ENCODE data around the gene MED8.

GRCh38 chr1:43435146-43436145, 45.8 kb upstream of the MED8 start:
- TF ChIP-seq USF2 (IDR thresholded peaks at IDR 0.05; ENCODE audit: low read length) = no peak
- no peak for TF ChIP-seq CREB1 (IDR thresholded peaks at IDR 0.05)
- TF ChIP-seq BRCA1 (IDR thresholded peaks at IDR 0.05; ENCODE audit: low read depth, low read length) = no peak
- no peak for TF ChIP-seq ZNF274 (IDR thresholded peaks at IDR 0.05; ENCODE audit: borderline replicate concordance, extremely low read depth, low read length)

Data from H1 (cell line).